Mesodermal cell (in vitro differentiated cells): ENCODE results near the gene CTSS.
"Not testable (repeated sequence)": the region's sequence is repeated elsewhere in the genome, so short reads cannot be mapped to it uniquely, and the experiment has no call there.

Experiments used
- H3K27ac ChIP-seq: 2 replicates; pipeline ENCODE4 v1.7.0; 2013; ENCODE audit warnings: mild to moderate bottlenecking, low read depth, low read length, moderate library complexity; ENCODE audit not compliant: severe bottlenecking
- H3K36me3 ChIP-seq: 2 replicates; pipeline ENCODE4 v1.7.1; 2013; ENCODE audit warnings: mild to moderate bottlenecking, low read length, moderate library complexity; ENCODE audit not compliant: control insufficient read depth, insufficient read depth
- H3K4me1 ChIP-seq: one replicate; pipeline ENCODE4 v1.7.1; 2013; ENCODE audit warnings: mild to moderate bottlenecking, low read length; ENCODE audit not compliant: insufficient read depth, control insufficient read depth, poor library complexity, severe bottlenecking
- H3K4me3 ChIP-seq: 2 replicates; pipeline ENCODE4 v1.7.0; 2013; ENCODE audit warnings: low read length, control low read depth, mild to moderate bottlenecking; ENCODE audit not compliant: insufficient read depth, poor library complexity, severe bottlenecking; ENCODE audit errors: extremely low read depth
- H3K9me3 ChIP-seq: 2 replicates; pipeline ENCODE4 v1.7.1; 2013; ENCODE audit warnings: mild to moderate bottlenecking, low read length, moderate library complexity; ENCODE audit not compliant: control insufficient read depth
- WGBS, 2 experiments: methylation state at CpG; one replicate each; pipeline ENCODE4 v1.1.5; 2013; ENCODE audit warnings: missing lambda C conversion rate in 2 of 2; ENCODE audit not compliant: insufficient coverage in 2 of 2; 5-methylcytosine and 5-hydroxymethylcytosine counted together

CTSS gene

GRCh38 chr1:150798525-150798924 lies 32.9 kb upstream of the CTSS start:
- Histone ChIP-seq H3K27ac (no peak overlapping the region), H3K4me3 (no peak overlapping the region), H3K36me3 (peaks cover 22% of the 10 kb centered on the region), H3K9me3 (no peaks in the 10 kb centered on the region), H3K4me1 (no peaks in the 10 kb centered on the region)
- 89 to 94% methylated on average over 3 of the region's 4 CpGs for WGBS, 2 experiments

GRCh38 chr1:150796374-150796773 lies 30.8 kb upstream of the CTSS start:
- H3K36me3 ChIP-seq, result peaks cover 22% of the 10 kb centered on the region
- no peaks in the 10 kb centered on the region for H3K9me3 ChIP-seq
- no peak overlapping the region for H3K4me3 ChIP-seq
- WGBS, 2 experiments, result no CpG with 5 or more reads among the region's 3 CpGs
- no peaks in the 10 kb centered on the region for H3K4me1 ChIP-seq
- H3K27ac ChIP-seq, result no peak overlapping the region

GRCh38 chr1:150793778-150794177 lies 28.2 kb upstream of the CTSS start:
- H3K4me3 ChIP-seq, H3K27ac ChIP-seq, H3K9me3 ChIP-seq, H3K4me1 ChIP-seq: not testable (repeated sequence)
- H3K36me3 ChIP-seq, result peaks cover 18% of the 10 kb centered on the region
- WGBS, 2 experiments, result 88 to 89% methylated on average over 1 to 2 of the region's 3 CpGs

- Histone ChIP-seq H3K9me3 (no peaks in the 10 kb centered on the region), H3K4me1 (no peaks in the 10 kb centered on the region), H3K27ac (no peak overlapping the region), H3K4me3 (no peak overlapping the region), H3K36me3 (peaks cover 13% of the 10 kb centered on the region)
- 80 to 88% methylated on average over 1 of the region's 1 CpG for WGBS, 2 experiments
These were observed 27.6 kb upstream of the CTSS start for GRCh38 chr1:150793221-150793620.

GRCh38 chr1:150791585-150791984 lies 26.0 kb upstream of the CTSS start:
- Histone ChIP-seq H3K4me3 (no peak overlapping the region), H3K4me1 (no peaks in the 10 kb centered on the region), H3K27ac (no peak overlapping the region), H3K36me3 (no peaks in the 10 kb centered on the region), H3K9me3 (no peaks in the 10 kb centered on the region)
- WGBS, 2 experiments, result 93 to 94% methylated on average over 3 of the region's 4 CpGs

- Histone ChIP-seq H3K4me1 (no peaks in the 10 kb centered on the region), H3K27ac (no peak overlapping the region), H3K4me3 (no peak overlapping the region), H3K36me3 (no peaks in the 10 kb centered on the region), H3K9me3 (no peaks in the 10 kb centered on the region)
- 95 to 96% methylated on average over 2 to 3 of the region's 4 CpGs for whole genome bisulfite sequencing, 2 experiments
These were observed 23.8 kb upstream of the CTSS start for GRCh38 chr1:150789396-150789795.

GRCh38 chr1:150788946-150789345 lies 23.4 kb upstream of the CTSS start:
- H3K27ac ChIP-seq, result no peak overlapping the region
- H3K4me1 ChIP-seq, result no peaks in the 10 kb centered on the region
- no peaks in the 10 kb centered on the region for H3K9me3 ChIP-seq
- 96 to 100% methylated on average over 3 to 4 of the region's 4 CpGs for WGBS, 2 experiments
- no peak overlapping the region for H3K4me3 ChIP-seq
- H3K36me3 ChIP-seq, result no peaks in the 10 kb centered on the region

GRCh38 chr1:150787455-150787854 lies 21.9 kb upstream of the CTSS start:
- no peak overlapping the region for H3K27ac ChIP-seq

GRCh38 chr1:150780510-150780909 lies 14.9 kb upstream of the CTSS start:
- Histone ChIP-seq H3K4me3 (no peak overlapping the region), H3K36me3 (no peaks in the 10 kb centered on the region), H3K27ac (no peak overlapping the region), H3K4me1 (no peaks in the 10 kb centered on the region), H3K9me3 (no peaks in the 10 kb centered on the region)
- 100% methylated on average over 1 of the region's 3 CpGs; no CpG with 5 or more reads in 1 of the 2 experiments for WGBS, 2 experiments

More at GRCh38 chr1:150787455-150787854, 21.9 kb upstream of the CTSS start:
- Histone ChIP-seq H3K4me3 (no peak overlapping the region), H3K4me1 (no peaks in the 10 kb centered on the region), H3K36me3 (no peaks in the 10 kb centered on the region), H3K9me3 (no peaks in the 10 kb centered on the region)

GRCh38 chr1:150778409-150778808 lies 12.8 kb upstream of the CTSS start:
- H3K4me1 ChIP-seq, result no peaks in the 10 kb centered on the region
- H3K9me3 ChIP-seq, result no peaks in the 10 kb centered on the region
- no CpG with 5 or more reads among the region's 1 CpG for WGBS, 2 experiments

GRCh38 chr1:150777544-150777943 lies 12.0 kb upstream of the CTSS start:
- Histone ChIP-seq H3K9me3 (no peaks in the 10 kb centered on the region), H3K36me3 (no peaks in the 10 kb centered on the region), H3K4me3 (no peak overlapping the region), H3K27ac (no peak overlapping the region), H3K4me1 (no peaks in the 10 kb centered on the region)
- WGBS, 2 experiments, result 100% methylated on average over 2 of the region's 2 CpGs; no CpG with 5 or more reads in 1 of the 2 experiments

More at GRCh38 chr1:150778409-150778808, 12.8 kb upstream of the CTSS start:
- Histone ChIP-seq H3K27ac (no peak overlapping the region), H3K36me3 (no peaks in the 10 kb centered on the region), H3K4me3 (no peak overlapping the region)
